Measurements from ENCODE around the gene AMH. TPM values are rescaled to one million over a fixed set of nuclear protein-coding genes. Genes with fewer than 3 reads are reported as not detected.

Gene AMH
- total RNA-seq, 4 donors from 2014 or later = 0.59 to 5.4 (median 2.1) TPM; not detected in 1

GRCh38 chr19:2215281-2215751 lies 33.8 kb upstream of the AMH start:
- peaks cover 6 to 99% (median 25%) of the 10 kb centered on the region in 3 donors for H3K36me3 ChIP-seq

GRCh38 chr19:2216361-2217225 lies 32.5 kb upstream of the AMH start:
- Histone ChIP-seq H3K27ac (no peak overlapping the region), H3K4me1 (peaks cover 0 to 21% (median 14%) of the 10 kb centered on the region in 4 donors), H3K9me3 (no peaks in the 10 kb centered on the region), H3K4me3 (no peak overlapping the region), H3K27me3 (no peaks in the 10 kb centered on the region), H3K36me3 (peaks cover 6 to 89% (median 12%) of the 10 kb centered on the region in 3 donors)
- DNase-seq (ENCODE audit: low spot score in 2 of 2) = no peak
- TF ChIP-seq EP300 (IDR thresholded peaks at IDR 0.05) (no peak), CTCF (IDR thresholded peaks at IDR 0.05) (no peak), POLR2A (IDR thresholded peaks at IDR 0.05) (no peak)
- WGBS, 2 donors = 91 to 94% methylated on average over 21 to 26 of the region's 43 CpGs

More at GRCh38 chr19:2215281-2215751, 33.8 kb upstream of the AMH start:
- 66 to 80% methylated on average over 31 of the region's 31 CpGs for WGBS, 2 donors
- no peaks in the 10 kb centered on the region for H3K9me3 ChIP-seq
- H3K27me3 ChIP-seq = no peaks in the 10 kb centered on the region
- TF ChIP-seq CTCF (IDR thresholded peaks at IDR 0.05) (no peak), POLR2A (IDR thresholded peaks at IDR 0.05) (no peak), EP300 (IDR thresholded peaks at IDR 0.05) (no peak)
- peaks cover 0 to 8% (median 2%) of the 10 kb centered on the region in 4 donors for H3K4me1 ChIP-seq
- H3K4me3 ChIP-seq = no peak overlapping the region
- DNase-seq (ENCODE audit: low spot score in 2 of 2) = no peak
- H3K27ac ChIP-seq = no peak overlapping the region

GRCh38 chr19:2217591-2217990 lies 31.5 kb upstream of the AMH start:
- Histone ChIP-seq H3K27me3 (no peaks in the 10 kb centered on the region), H3K36me3 (peaks cover 6 to 88% (median 12%) of the 10 kb centered on the region in 3 donors)
- 95 to 97% methylated on average over 15 to 21 of the region's 22 CpGs for WGBS, 2 donors

GRCh38 chr19:2219726-2220125 lies 29.4 kb upstream of the AMH start:
- Histone ChIP-seq H3K4me1 (peaks cover 0 to 28% (median 19%) of the 10 kb centered on the region in 4 donors), H3K9me3 (no peaks in the 10 kb centered on the region), H3K4me3 (no peak overlapping the region), H3K36me3 (peaks cover 6 to 88% (median 7%) of the 10 kb centered on the region in 3 donors), H3K27ac (peak overlapping the region in 2 of 4 donors; percentile 82 to 88), H3K27me3 (no peaks in the 10 kb centered on the region)
- no peak for DNase-seq (ENCODE audit: low spot score in 2 of 2)
- TF ChIP-seq EP300 (IDR thresholded peaks at IDR 0.05) = no peak
- TF ChIP-seq POLR2A (IDR thresholded peaks at IDR 0.05) = no peak
- no peak for TF ChIP-seq CTCF (IDR thresholded peaks at IDR 0.05)
- WGBS, 2 donors = 64 to 72% methylated on average over 21 of the region's 21 CpGs

More at GRCh38 chr19:2217591-2217990, 31.5 kb upstream of the AMH start:
- H3K4me3 ChIP-seq = no peak overlapping the region
- no peak overlapping the region for H3K27ac ChIP-seq
- TF ChIP-seq POLR2A (IDR thresholded peaks at IDR 0.05) (no peak), EP300 (IDR thresholded peaks at IDR 0.05) (no peak), CTCF (IDR thresholded peaks at IDR 0.05) (no peak)
- H3K4me1 ChIP-seq = peaks cover 0 to 28% (median 19%) of the 10 kb centered on the region in 4 donors
- DNase-seq (ENCODE audit: low spot score in 2 of 2) = no peak
- H3K9me3 ChIP-seq = no peaks in the 10 kb centered on the region

Data from tibial nerve (tissue), 4 donors.